HepG2 (cell line): Measurements from ENCODE around the gene NAPB. TPM values are rescaled to one million over a fixed set of nuclear protein-coding genes. Genes with fewer than 3 reads are reported as not detected.

Experiments used
- AHR ChIP-seq: IDR thresholded peaks from 2 replicates; pipeline ENCODE4 v1.6.1; 2018; ENCODE audit warnings: missing genetic modification reagents, missing compliant biosample characterization
- ATF4 ChIP-seq, 2 experiments: fragments of 450-650 bp in 1 of 2; sonication (generic) in 1 of 2; formaldehyde crosslinking; IDR thresholded peaks; 2 replicates each; pipeline versions ENCODE4 v1.5.0 to v1.8.0; 2020 to 2022; ENCODE audit warnings: mild to moderate bottlenecking in 1 of 2, missing genetic modification reagents in 1 of 2
- CHCHD3 ChIP-seq: sonication (generic); formaldehyde crosslinking; IDR thresholded peaks from 2 replicates; pipeline ENCODE4 v1.8.0; 2022; ENCODE audit warnings: mild to moderate bottlenecking, missing genetic modification reagents, moderate library complexity
- FOXA3 ChIP-seq: IDR thresholded peaks from 2 replicates; pipeline ENCODE4 v1.6.1; 2016; ENCODE audit warnings: missing genetic modification reagents, missing compliant biosample characterization
- FOXJ3 ChIP-seq: sonication (generic); formaldehyde crosslinking; IDR thresholded peaks from 2 replicates; pipeline ENCODE4 v1.4.0; 2020; ENCODE audit warnings: missing genetic modification reagents, mild to moderate bottlenecking, borderline replicate concordance
- FOXP1 ChIP-seq, 2 experiments: fragments of 450-650 bp in 1 of 2; IDR thresholded peaks; 2 replicates each; pipeline ENCODE4 v1.6.1; 2017 to 2018; ENCODE audit warnings: antibody characterized with exemption in 1 of 2
- KLF11 ChIP-seq: IDR thresholded peaks from 2 replicates; pipeline ENCODE4 v1.6.1; 2016; ENCODE audit warnings: missing compliant biosample characterization
- MAFK ChIP-seq, 2 experiments: IDR thresholded peaks in 1 of 2; conservative IDR thresholded peaks in 1 of 2; 2 replicates each; pipeline ENCODE4 v1.6.1; 2011; ENCODE audit warnings: improper control_type of control experiment in 2 of 2, low read length in 2 of 2
- MXD4 ChIP-seq: IDR thresholded peaks from 2 replicates; pipeline ENCODE4 v1.6.1; 2016; ENCODE audit warnings: mild to moderate bottlenecking, missing biosample characterization, missing genetic modification reagents
- MXI1 ChIP-seq: IDR thresholded peaks from 3 replicates; pipeline ENCODE4 v1.6.1; 2012; ENCODE audit warnings: low read depth, low read length, inconsistent platforms, borderline replicate concordance
- PHF8 ChIP-seq: sonication (generic); formaldehyde crosslinking; IDR thresholded peaks from 2 replicates; pipeline ENCODE4 v1.5.0; 2020; ENCODE audit warnings: missing genetic modification reagents
- POLR2AphosphoS2 ChIP-seq: IDR thresholded peaks from 2 replicates; pipeline ENCODE4 v1.6.1; 2011; ENCODE audit warnings: low read depth, low read length, improper control_type of control experiment
- SAP130 ChIP-seq: IDR thresholded peaks from 2 replicates; pipeline ENCODE4 v1.6.1; 2016; ENCODE audit warnings: low read depth
- SIX4 ChIP-seq: sonication (generic); formaldehyde crosslinking; IDR thresholded peaks from 2 replicates; pipeline ENCODE4 v1.4.0; 2020; ENCODE audit warnings: missing genetic modification reagents
- SMC3 ChIP-seq: IDR thresholded peaks from 2 replicates; pipeline ENCODE4 v1.6.1; 2011; ENCODE audit warnings: low read length, improper control_type of control experiment
- SRY ChIP-seq: sonication (generic); formaldehyde crosslinking; IDR thresholded peaks from 2 replicates; pipeline ENCODE4 v1.8.0; 2022; ENCODE audit warnings: mild to moderate bottlenecking, missing genetic modification reagents
- THAP8 ChIP-seq: sonication (generic); formaldehyde crosslinking; IDR thresholded peaks from 2 replicates; pipeline ENCODE4 v1.5.1; 2020; ENCODE audit warnings: missing genetic modification reagents, mild to moderate bottlenecking, borderline replicate concordance
- XRCC5 ChIP-seq: fragments of 200-400 bp; formaldehyde crosslinking; optimal IDR thresholded peaks from 2 replicates; pipeline ENCODE3; 2017; ENCODE audit warnings: mild to moderate bottlenecking, low read length
- ZKSCAN1 ChIP-seq: fragments of 150-350 bp; IDR thresholded peaks from 2 replicates; pipeline ENCODE4 v1.6.1; 2014; ENCODE audit warnings: low read length
- ZMYM2 ChIP-seq: sonication (generic); formaldehyde crosslinking; IDR thresholded peaks from 2 replicates; pipeline ENCODE4 v1.8.0; 2022; ENCODE audit warnings: mild to moderate bottlenecking, missing genetic modification reagents
- ZNF414 ChIP-seq: sonication (generic); formaldehyde crosslinking; IDR thresholded peaks from 2 replicates; pipeline ENCODE4 v1.5.0; 2020; ENCODE audit warnings: missing genetic modification reagents
- ZNF580 ChIP-seq: IDR thresholded peaks from 2 replicates; pipeline ENCODE4 v1.6.1; 2016; ENCODE audit warnings: low read depth, borderline replicate concordance
- ZNF605 ChIP-seq: sonication (generic); formaldehyde crosslinking; IDR thresholded peaks from 2 replicates; pipeline ENCODE4 v1.8.0; 2022; ENCODE audit warnings: mild to moderate bottlenecking, missing genetic modification reagents
- ZNF768 ChIP-seq: sonication (generic); formaldehyde crosslinking; IDR thresholded peaks from 2 replicates; pipeline ENCODE4 v1.4.0; 2020; ENCODE audit warnings: missing genetic modification reagents
- ZNF776 ChIP-seq: sonication (generic); formaldehyde crosslinking; IDR thresholded peaks from 2 replicates; pipeline ENCODE4 v1.4.0; 2020; ENCODE audit warnings: mild to moderate bottlenecking, missing genetic modification reagents
- ZNF780A ChIP-seq: sonication (generic); formaldehyde crosslinking; IDR thresholded peaks from 2 replicates; pipeline ENCODE4 v1.8.0; 2022; ENCODE audit warnings: mild to moderate bottlenecking, missing genetic modification reagents, moderate library complexity
- polyA plus RNA-seq, 8 experiments: library from polyadenylated mRNA; depleted of rRNA in 3 of 8; stranded (reverse) in 7 of 8; unstranded in 1 of 8; fragments of >200 nt; fragmentation: Illumina TruSeq in 4 of 8; extraction: Trizol in 4 of 8; gene quantifications; 2 replicates each; pipeline versions ENCODE4 v1.2.1 to v1.2.3, GENCODE V29; 2011 to 2016; ENCODE audit warnings: low read depth in 4 of 8, missing spikeins in 1 of 8, mixed read lengths in 1 of 8; ENCODE audit not compliant: insufficient read depth in 1 of 8
- total RNA-seq, 5 experiments: library from RNA; depleted of rRNA; stranded (reverse); fragments of >200 nt; fragmentation: Illumina TruSeq; extraction: Trizol; gene quantifications; 2 replicates each; pipeline ENCODE4 v1.2.3, GENCODE V29; 2016; ENCODE audit warnings: low read depth in 1 of 5
- TF ChIP-seq, protein P1 (sequence below): sonication (generic); formaldehyde crosslinking; IDR thresholded peaks from 2 replicates; pipeline ENCODE4 v1.8.0; 2022; ENCODE audit warnings: mild to moderate bottlenecking, missing genetic modification reagents

Gene NAPB
- total and polyA plus RNA-seq, 2 of the 13 experiments (the other 11 are each of a cell fraction or from before 2014, with no cell fraction given), result 15.2 to 16.1 TPM

- TF ChIP-seq SIX4 (peak; percentile 38; the same call in 1 of the 2 replicates), XRCC5 (peak; percentile 91), FOXP1 (IDR thresholded peaks at IDR 0.05) (no peak), FOXP1 (CRISPR knock-in tag; IDR thresholded peaks at IDR 0.05) (no peak; the same call in 1 of the 2 replicates), PHF8 (peak; percentile 93), ZMYM2 (CRISPR knock-in tag) (peak; percentile 78; the same call in 1 of the 2 replicates), FOXJ3 (CRISPR knock-in tag) (no peak), SMC3 (no peak), ZNF780A (CRISPR knock-in tag) (no peak), ATF4 (CRISPR knock-in tag; IDR thresholded peaks at IDR 0.05) (no peak), MAFK (conservative IDR thresholded peaks at IDR 0.05 in 1 of 2, IDR thresholded peaks at IDR 0.05 in 1 of 2; ENCODE audit: low read length in 2 of 2) (no peak), MXD4 (peak; percentile 59), THAP8 (CRISPR knock-in tag) (0 out of 2 replicates have a peak, but pooled peaks have one; percentile 50), ZNF776 (no peak; the same call in 1 of the 2 replicates), ZNF605 (peak; percentile 95), KLF11 (CRISPR knock-in tag) (peak; percentile 79; the same call in 1 of the 2 replicates), ZKSCAN1 (no peak), SRY (CRISPR knock-in tag) (peak; percentile 97), ZNF414 (CRISPR knock-in tag) (peak; percentile 97; the same call in 1 of the 2 replicates), POLR2AphosphoS2 (peak; percentile 63; the same call in 1 of the 2 replicates), ZNF768 (peak; percentile 89), MXI1 (peak; percentile 78; the same call in 2 of the 3 replicates), SAP130 (CRISPR knock-in tag) (peak; percentile 73), FOXA3 (CRISPR knock-in tag) (peak; percentile 33; the same call in 1 of the 2 replicates), CHCHD3 (no peak), AHR (CRISPR knock-in tag) (peak; percentile 93; the same call in 1 of the 2 replicates), ZNF580 (no peak)
- TF ChIP-seq, protein P1, sequence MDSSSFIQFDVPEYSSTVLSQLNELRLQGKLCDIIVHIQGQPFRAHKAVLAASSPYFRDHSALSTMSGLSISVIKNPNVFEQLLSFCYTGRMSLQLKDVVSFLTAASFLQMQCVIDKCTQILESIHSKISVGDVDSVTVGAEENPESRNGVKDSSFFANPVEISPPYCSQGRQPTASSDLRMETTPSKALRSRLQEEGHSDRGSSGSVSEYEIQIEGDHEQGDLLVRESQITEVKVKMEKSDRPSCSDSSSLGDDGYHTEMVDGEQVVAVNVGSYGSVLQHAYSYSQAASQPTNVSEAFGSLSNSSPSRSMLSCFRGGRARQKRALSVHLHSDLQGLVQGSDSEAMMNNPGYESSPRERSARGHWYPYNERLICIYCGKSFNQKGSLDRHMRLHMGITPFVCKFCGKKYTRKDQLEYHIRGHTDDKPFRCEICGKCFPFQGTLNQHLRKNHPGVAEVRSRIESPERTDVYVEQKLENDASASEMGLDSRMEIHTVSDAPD (CRISPR knock-in tag), result no peak; the same call in 1 of the 2 replicates
These were observed 70.9 kb downstream of the NAPB start, which contains the start of gene NXT1 (continued) for GRCh38 chr20:23350196-23350903.
